Stomach (tissue), 4 donors: Measurements from ENCODE around the gene RIMKLB.

Experiments
- POLR2AphosphoS5 ChIP-seq, 3 donors: sonication (generic); formaldehyde crosslinking; IDR thresholded peaks; one replicate each; pipeline ENCODE4 v1.6.1; 2016; ENCODE audit warnings: antibody characterized with exemption in 3 of 3
- TF ChIP-seq, protein P1 (sequence below), 7 experiments: fragments of 450-650 bp in 4 of 7; fragments of 200-600 bp in 3 of 7; sonication (generic) in 3 of 7; IDR thresholded peaks; one replicate each; pipeline ENCODE4 v1.5.1; 2016 to 2019; ENCODE audit warnings: antibody characterized with exemption in 7 of 7, control low read depth in 2 of 7, mild to moderate bottlenecking in 1 of 7

GRCh38 chr12:8702159-8702558, 4.4 kb downstream of the RIMKLB start:
- no peak for TF ChIP-seq POLR2AphosphoS5 (IDR thresholded peaks at IDR 0.05)
- TF ChIP-seq, protein P1, sequence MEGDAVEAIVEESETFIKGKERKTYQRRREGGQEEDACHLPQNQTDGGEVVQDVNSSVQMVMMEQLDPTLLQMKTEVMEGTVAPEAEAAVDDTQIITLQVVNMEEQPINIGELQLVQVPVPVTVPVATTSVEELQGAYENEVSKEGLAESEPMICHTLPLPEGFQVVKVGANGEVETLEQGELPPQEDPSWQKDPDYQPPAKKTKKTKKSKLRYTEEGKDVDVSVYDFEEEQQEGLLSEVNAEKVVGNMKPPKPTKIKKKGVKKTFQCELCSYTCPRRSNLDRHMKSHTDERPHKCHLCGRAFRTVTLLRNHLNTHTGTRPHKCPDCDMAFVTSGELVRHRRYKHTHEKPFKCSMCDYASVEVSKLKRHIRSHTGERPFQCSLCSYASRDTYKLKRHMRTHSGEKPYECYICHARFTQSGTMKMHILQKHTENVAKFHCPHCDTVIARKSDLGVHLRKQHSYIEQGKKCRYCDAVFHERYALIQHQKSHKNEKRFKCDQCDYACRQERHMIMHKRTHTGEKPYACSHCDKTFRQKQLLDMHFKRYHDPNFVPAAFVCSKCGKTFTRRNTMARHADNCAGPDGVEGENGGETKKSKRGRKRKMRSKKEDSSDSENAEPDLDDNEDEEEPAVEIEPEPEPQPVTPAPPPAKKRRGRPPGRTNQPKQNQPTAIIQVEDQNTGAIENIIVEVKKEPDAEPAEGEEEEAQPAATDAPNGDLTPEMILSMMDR (IDR thresholded peaks at IDR 0.05), result no peak
